GM12873 (cell line): ENCODE results near the gene LMNTD1.

Experiments
- TF ChIP-seq, protein P1 (sequence below): IDR thresholded peaks from 2 replicates; pipeline ENCODE4 v1.5.1; 2012; ENCODE audit warnings: low read depth, mild to moderate bottlenecking, moderate library complexity, low read length, control low read depth; ENCODE audit not compliant: insufficient read depth; ENCODE audit errors: missing control alignments

The LMNTD1 gene

GRCh38 chr12:25497021-25497420 is 56.1 kb downstream of the LMNTD1 start:
- TF ChIP-seq, protein P1, sequence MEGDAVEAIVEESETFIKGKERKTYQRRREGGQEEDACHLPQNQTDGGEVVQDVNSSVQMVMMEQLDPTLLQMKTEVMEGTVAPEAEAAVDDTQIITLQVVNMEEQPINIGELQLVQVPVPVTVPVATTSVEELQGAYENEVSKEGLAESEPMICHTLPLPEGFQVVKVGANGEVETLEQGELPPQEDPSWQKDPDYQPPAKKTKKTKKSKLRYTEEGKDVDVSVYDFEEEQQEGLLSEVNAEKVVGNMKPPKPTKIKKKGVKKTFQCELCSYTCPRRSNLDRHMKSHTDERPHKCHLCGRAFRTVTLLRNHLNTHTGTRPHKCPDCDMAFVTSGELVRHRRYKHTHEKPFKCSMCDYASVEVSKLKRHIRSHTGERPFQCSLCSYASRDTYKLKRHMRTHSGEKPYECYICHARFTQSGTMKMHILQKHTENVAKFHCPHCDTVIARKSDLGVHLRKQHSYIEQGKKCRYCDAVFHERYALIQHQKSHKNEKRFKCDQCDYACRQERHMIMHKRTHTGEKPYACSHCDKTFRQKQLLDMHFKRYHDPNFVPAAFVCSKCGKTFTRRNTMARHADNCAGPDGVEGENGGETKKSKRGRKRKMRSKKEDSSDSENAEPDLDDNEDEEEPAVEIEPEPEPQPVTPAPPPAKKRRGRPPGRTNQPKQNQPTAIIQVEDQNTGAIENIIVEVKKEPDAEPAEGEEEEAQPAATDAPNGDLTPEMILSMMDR: no peak

GRCh38 chr12:25496098-25496587 is 56.9 kb downstream of the LMNTD1 start:
- TF ChIP-seq, protein P1: no peak

- TF ChIP-seq, protein P1: no peak
Measured at GRCh38 chr12:25495331-25496097, 57.6 kb downstream of the LMNTD1 start.

- TF ChIP-seq, protein P1: no peak
Measured at GRCh38 chr12:25494926-25495325, 58.2 kb downstream of the LMNTD1 start.

DNA sequence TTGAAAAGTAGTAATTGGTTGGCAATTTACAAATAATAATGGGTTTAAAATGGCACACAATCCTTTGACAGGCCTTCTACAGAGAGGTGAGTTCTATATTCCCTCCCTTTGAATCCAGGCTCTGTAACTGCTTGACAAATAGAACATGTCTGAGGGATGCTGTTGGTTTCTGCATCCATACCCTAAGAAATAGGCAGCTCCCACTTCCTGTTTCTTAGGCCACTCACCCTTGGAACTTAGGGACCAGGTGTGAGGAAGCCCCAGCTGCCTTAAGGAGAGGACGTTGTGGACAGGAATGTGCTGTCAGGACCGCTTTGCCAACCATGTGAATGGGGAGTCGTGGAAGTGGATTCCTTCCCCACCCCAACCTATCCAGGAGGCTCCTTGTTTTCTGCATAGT is 59.4 kb downstream of the LMNTD1 start:
- TF ChIP-seq, protein P1: no peak

DNA sequence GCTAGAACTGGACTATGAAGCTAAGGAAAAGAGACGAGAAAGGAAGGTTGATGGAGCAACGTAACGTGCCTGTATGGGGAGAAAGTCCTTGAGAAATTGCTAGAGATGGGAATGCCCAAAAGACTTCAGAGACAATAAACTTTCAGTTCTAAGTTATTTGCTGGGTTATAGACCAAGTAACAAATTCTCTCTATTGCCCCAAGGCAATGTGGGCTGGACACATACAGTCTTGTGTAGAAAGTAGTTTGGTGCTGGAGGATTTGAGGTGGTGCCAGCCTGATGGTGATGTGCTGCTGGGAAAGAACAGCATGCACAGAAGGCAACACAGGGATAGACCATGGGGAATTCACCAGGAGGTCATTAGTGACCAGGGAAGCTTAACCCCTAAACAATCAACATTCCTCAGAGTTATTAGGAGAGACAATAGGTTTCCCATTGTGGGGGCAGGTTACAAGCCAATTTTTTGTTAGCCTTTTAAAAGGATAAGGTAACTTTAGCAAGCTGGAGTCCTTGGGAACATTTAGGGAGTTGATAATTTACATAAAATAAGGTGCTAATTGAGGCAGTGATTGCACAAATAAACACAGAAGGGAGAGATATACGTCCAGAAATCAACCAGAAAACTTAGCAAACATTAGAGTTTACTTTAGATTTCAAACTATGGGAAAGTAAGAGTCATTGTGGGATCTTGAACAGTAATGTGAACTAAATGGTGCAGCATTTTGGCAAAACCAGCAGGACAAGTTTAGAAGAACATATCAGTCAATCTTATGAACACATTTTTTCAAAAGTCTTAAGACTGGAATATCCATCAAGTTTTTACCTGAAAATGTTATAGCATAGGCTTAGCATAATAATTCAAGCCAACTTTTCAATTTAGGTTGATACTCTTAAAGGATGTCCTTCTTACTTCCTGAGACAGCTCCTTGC is 61.4 kb downstream of the LMNTD1 start:
- TF ChIP-seq, protein P1: no peak

DNA sequence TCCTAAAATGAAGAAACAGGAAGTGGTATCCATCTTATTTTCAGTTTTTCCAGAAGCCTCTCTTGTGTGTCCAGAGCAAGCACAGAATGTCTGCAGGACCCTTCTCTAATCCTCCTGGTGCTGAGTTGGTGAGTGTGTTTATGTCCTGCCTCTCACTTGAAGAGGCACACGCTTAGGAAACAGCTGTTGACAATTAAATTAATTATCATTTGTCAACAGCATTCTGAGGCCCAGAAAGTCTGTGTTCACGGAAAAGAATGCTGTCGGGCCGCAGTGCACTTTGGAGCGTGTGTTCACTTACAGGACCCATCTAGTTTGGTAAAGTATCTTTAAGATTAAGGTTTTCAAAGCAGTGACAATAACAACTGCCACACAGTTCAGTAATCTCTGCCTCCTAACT is 70.5 kb downstream of the LMNTD1 start:
- TF ChIP-seq, protein P1: no peak
